Natural killer cell (primary cell): ENCODE measurements around the gene PM20D1. TPM values are rescaled to one million over a fixed set of nuclear protein-coding genes. Genes with fewer than 3 reads are reported as not detected.
A peak's percentile ranks its signal among the peaks of the same experiment; 100 is the strongest.

Experiments used
- ATAC-seq, 3 donors: fragments of 150-1000 bp in 2 of 3; fragments of 200-7000 bp in 1 of 3; cut with Tn5 transposase; 1 replicate in 1 of 3; 2 replicates in 2 of 3; pipeline ENCODE4 v1.10.0; 2021; ENCODE audit warnings: mild to moderate bottlenecking in 2 of 3, moderate library complexity in 2 of 3
- DNase-seq, 2 donors: peaks; one replicate each; pipeline versions ENCODE4 v3.0.0 to v3.0.0-alpha.2; 2013 to 2021; ENCODE audit warnings: mixed read lengths in 1 of 2
- H3K27ac ChIP-seq: one replicate; pipeline ENCODE4 v1.5.1; 2013; ENCODE audit warnings: mild to moderate bottlenecking, low read length
- H3K27me3 ChIP-seq: one replicate; pipeline ENCODE4 v1.6.1; 2013; ENCODE audit warnings: low read length; ENCODE audit not compliant: control insufficient read depth, insufficient read depth
- H3K36me3 ChIP-seq: one replicate; pipeline ENCODE4 v1.6.1; 2013; ENCODE audit warnings: low read length; ENCODE audit not compliant: control insufficient read depth, insufficient read depth
- H3K4me1 ChIP-seq: one replicate; pipeline ENCODE4 v1.6.1; 2013; ENCODE audit warnings: low read length; ENCODE audit not compliant: control insufficient read depth, insufficient read depth
- H3K4me3 ChIP-seq: one replicate; pipeline ENCODE4 v1.5.1; 2013; ENCODE audit warnings: low read length
- H3K9me3 ChIP-seq: one replicate; pipeline ENCODE4 v1.6.1; 2013; ENCODE audit warnings: low read length; ENCODE audit not compliant: control insufficient read depth, insufficient read depth
- H3K27ac Mint-ChIP-seq, 2 donors: one replicate each; pipeline ENCODE4 v1.8.0; 2022; ENCODE audit warnings: mild to moderate bottlenecking in 2 of 2, mixed read lengths in 2 of 2, moderate library complexity in 1 of 2
- H3K27me3 Mint-ChIP-seq, 2 donors: one replicate each; pipeline ENCODE4 v1.8.0; 2022; ENCODE audit warnings: low read depth in 2 of 2, mixed read lengths in 2 of 2
- H3K36me3 Mint-ChIP-seq: one replicate; pipeline ENCODE4 v1.8.0; 2022; ENCODE audit warnings: mixed read lengths
- H3K4me1 Mint-ChIP-seq, 2 donors: one replicate each; pipeline ENCODE4 v1.8.0; 2022; ENCODE audit warnings: mixed read lengths in 2 of 2
- H3K4me3 Mint-ChIP-seq: one replicate; pipeline ENCODE4 v1.8.0; 2022; ENCODE audit warnings: mild to moderate bottlenecking, moderate library complexity, mixed read lengths
- H3K9me3 Mint-ChIP-seq, 2 donors: one replicate each; pipeline ENCODE4 v1.8.0; 2022; ENCODE audit warnings: mixed read lengths in 2 of 2
- WGBS: methylation state at CpG from one replicate; pipeline ENCODE4 v1.1.7; 2013; ENCODE audit warnings: missing lambda C conversion rate; ENCODE audit not compliant: insufficient coverage; 5-methylcytosine and 5-hydroxymethylcytosine counted together
- intact Hi-C: fragments of 100-400 bp; cut with micrococcal nuclease; formaldehyde crosslinking; loops from one replicate; pipeline ENCODE4 v1.14.2; 2022
- total RNA-seq, 4 donors: library from RNA; stranded (reverse); fragments of 120-200 nt in 1 of 4; gene quantifications; one replicate each; pipeline versions ENCODE4 v1.2.3 to v1.2.4, GENCODE V29; 2013 to 2022
- TF ChIP-seq, protein P1 (sequence below): fragments of 200-600 bp; IDR thresholded peaks from one replicate; pipeline ENCODE4 v1.8.0; 2022; ENCODE audit warnings: antibody characterized with exemption

Gene PM20D1
- total RNA-seq, 3 donors from 2014 or later (not counting 1 experiment from before 2014, with no cell fraction given): 1.1 to 1.6 TPM; not detected in 1

DNA sequence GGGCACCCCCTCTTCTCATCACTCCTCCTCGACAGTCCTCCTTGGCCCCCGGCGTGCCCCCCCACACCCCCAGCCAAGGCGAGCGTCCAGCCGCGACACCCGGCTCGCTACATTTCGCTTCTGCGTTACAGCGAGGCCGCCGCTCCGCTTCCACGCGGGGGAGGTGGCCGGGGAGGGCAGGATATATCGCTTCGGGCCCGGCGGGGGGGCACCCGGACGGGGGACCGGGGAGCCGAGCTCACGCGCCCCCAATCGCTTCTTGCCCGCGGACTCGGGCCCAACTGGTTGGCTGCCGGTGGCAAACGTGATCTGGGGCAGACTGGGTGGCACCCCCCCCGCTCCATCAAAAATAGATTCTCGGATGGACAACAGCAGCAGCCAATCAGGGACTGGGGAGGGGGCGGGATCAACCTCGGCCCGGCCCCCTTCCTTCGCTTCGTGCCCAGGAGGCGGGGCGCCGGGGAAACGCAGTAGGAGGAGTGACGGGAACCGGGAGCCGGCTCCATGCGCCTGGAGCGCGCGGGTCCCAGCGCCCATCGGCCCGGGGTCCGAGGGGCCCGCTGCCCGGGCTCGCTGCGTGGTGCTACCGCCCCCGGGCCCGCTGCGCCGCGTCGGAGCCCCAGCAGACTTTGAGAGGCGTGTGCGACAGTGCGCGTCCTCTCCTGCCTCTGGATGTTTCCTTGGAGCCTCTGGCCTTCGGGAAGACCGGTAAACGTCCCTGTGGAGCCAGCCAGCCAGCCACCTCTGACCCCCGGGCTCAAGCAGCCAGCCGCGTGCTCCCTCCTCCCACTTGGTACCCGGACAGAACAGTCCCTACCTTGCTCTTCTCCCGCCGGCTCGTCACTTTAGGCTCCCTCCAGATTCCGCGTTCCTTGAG lies 36.8 kb downstream of the PM20D1 start, which contains the start of gene SLC41A1:
Gene SLC41A1, minus strand, starts transcription at position 321 of the 877 bp plus-strand sequence. CDS start 2,757 bp downstream, outside the sequence.
- DNase-seq: peak; percentile 88 to 96

DNA sequence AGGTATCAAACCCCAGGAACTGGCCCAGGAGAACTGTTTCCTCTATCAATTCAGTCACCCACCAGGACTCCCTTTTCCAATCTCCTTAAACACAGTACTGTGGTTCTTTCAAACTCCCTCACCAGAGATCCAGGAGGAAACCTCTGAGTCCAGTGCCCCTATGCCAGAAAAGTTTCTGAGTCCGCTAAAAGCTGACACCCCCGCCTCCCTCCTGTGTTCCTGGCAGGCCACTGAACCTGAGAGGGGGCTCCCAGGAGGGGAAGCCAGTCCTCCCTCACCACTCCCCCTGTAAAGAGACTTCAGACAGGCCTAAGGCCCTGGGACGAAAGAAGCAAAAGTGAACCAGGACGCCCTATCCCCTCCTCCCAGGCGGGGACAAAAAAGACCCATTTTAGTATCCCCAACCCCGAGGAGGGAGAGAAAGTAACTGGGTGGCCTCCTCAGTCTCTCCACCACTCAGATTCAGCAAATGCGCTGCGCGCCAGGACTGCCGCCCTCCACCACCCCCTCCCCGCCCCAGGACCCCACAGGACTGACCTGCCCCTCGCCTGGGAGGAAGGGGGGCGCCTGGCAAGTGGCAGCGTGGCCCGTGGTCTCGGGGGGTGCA lies 37.6 kb downstream of the PM20D1 start:
- Mint-ChIP-seq H3K36me3 (no peaks in the 10 kb centered on the region), H3K9me3 (no peaks in the 10 kb centered on the region), H3K4me3 (peak overlapping the region; percentile 91), H3K4me1 (peaks cover 53 to 56% of the 10 kb centered on the region in 2 donors), H3K27me3 (no peaks in the 10 kb centered on the region), H3K27ac (peak overlapping the region; percentile 85 to 88)
- 3% methylated on average over 14 of the region's 16 CpGs for WGBS
- Histone ChIP-seq H3K4me3 (peak overlapping the region; percentile 91), H3K9me3 (no peaks in the 10 kb centered on the region), H3K36me3 (peaks cover 5% of the 10 kb centered on the region), H3K27ac (peak overlapping the region; percentile 67), H3K27me3 (no peaks in the 10 kb centered on the region), H3K4me1 (peaks cover 38% of the 10 kb centered on the region)
- TF ChIP-seq, protein P1, sequence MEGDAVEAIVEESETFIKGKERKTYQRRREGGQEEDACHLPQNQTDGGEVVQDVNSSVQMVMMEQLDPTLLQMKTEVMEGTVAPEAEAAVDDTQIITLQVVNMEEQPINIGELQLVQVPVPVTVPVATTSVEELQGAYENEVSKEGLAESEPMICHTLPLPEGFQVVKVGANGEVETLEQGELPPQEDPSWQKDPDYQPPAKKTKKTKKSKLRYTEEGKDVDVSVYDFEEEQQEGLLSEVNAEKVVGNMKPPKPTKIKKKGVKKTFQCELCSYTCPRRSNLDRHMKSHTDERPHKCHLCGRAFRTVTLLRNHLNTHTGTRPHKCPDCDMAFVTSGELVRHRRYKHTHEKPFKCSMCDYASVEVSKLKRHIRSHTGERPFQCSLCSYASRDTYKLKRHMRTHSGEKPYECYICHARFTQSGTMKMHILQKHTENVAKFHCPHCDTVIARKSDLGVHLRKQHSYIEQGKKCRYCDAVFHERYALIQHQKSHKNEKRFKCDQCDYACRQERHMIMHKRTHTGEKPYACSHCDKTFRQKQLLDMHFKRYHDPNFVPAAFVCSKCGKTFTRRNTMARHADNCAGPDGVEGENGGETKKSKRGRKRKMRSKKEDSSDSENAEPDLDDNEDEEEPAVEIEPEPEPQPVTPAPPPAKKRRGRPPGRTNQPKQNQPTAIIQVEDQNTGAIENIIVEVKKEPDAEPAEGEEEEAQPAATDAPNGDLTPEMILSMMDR: no peak
- DNase-seq: peak; percentile 23 to 50
- intact Hi-C loops: loop anchor here (1.0 kb wide), 1 partner anchor 63 kb away; no protein-coding TSS in a partner anchor
- ATAC-seq: peak; percentile 6 to 10 (median 10)

More for the DNA sequence above, 36.8 kb downstream of the PM20D1 start, which contains the start of gene SLC41A1:
- H3K4me3 ChIP-seq: peak within 1 kb of the TSS; percentile 91
- peak within 1 kb of the TSS; percentile 67 for H3K27ac ChIP-seq
- ATAC-seq: peak; percentile 93 to 98 (median 95)
- peaks cover 37% of the 10 kb centered on the region for H3K4me1 ChIP-seq
- H3K4me3 Mint-ChIP-seq: peak within 1 kb of the TSS; percentile 91
- H3K4me1 Mint-ChIP-seq: peaks cover 52 to 53% of the 10 kb centered on the region in 2 donors
- no peaks in the 10 kb centered on the region for H3K9me3 ChIP-seq
- WGBS: under 1% methylated on average over 83 of the region's 83 CpGs
- peaks cover 5% of the 10 kb centered on the region for H3K36me3 ChIP-seq
- no peaks in the 10 kb centered on the region for H3K27me3 Mint-ChIP-seq
- no peaks in the 10 kb centered on the region for H3K27me3 ChIP-seq
- H3K27ac Mint-ChIP-seq: peak within 1 kb of the TSS; percentile 85 to 88
- TF ChIP-seq, protein P1: no peak
- H3K9me3 Mint-ChIP-seq: no peaks in the 10 kb centered on the region
- intact Hi-C loops: loop anchor here (1.0 kb wide), 3 partner anchors 37 to 64 kb away; partner anchors contain the start of genes PM20D1 and RAB29
- no peaks in the 10 kb centered on the region for H3K36me3 Mint-ChIP-seq

DNA sequence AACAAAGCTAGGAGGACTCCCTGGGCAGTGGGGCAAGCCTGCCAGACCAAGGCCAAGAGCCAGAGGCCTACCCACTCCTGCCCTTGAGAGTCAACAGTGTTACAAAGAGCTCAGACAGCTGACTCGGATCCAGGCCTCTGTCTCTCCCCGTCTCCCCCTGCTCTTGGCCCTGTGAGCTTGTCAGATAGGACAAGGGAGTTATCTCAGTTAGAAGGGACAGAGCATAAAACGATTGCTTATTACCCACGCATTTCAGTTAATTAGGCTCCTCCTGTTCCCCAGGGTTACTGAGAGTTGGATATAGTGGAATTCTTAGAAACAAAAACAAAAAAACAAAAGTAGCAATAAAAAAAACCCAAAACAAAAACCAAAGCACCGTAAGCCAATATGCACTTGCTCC lies 38.3 kb downstream of the PM20D1 start:
- Mint-ChIP-seq H3K9me3 (no peaks in the 10 kb centered on the region), H3K4me1 (peaks cover 59 to 62% of the 10 kb centered on the region in 2 donors), H3K27me3 (no peaks in the 10 kb centered on the region), H3K27ac (peak overlapping the region; percentile 85 to 88), H3K36me3 (no peaks in the 10 kb centered on the region), H3K4me3 (peak overlapping the region; percentile 91)
- DNase-seq (no peak), ATAC-seq (no peak)
- Histone ChIP-seq H3K27ac (peak overlapping the region; percentile 67), H3K9me3 (no peaks in the 10 kb centered on the region), H3K4me1 (peaks cover 45% of the 10 kb centered on the region), H3K27me3 (no peaks in the 10 kb centered on the region), H3K4me3 (peak overlapping the region; percentile 91), H3K36me3 (peaks cover 5% of the 10 kb centered on the region)
- TF ChIP-seq, protein P1: no peak
- intact Hi-C loops: loop anchor here (1.0 kb wide), 1 partner anchor 62 kb away; no protein-coding TSS in a partner anchor
- 76% methylated on average over 3 of the region's 5 CpGs for WGBS
